Hepatocyte (in vitro differentiated cells): Measurements from ENCODE around the gene CCDC102A. TPM values are rescaled to one million over a fixed set of nuclear protein-coding genes. Genes with fewer than 3 reads are reported as not detected.

Experiments used
- DNase-seq: peaks from one replicate; pipeline ENCODE4 v3.0.0-alpha.2; 2016; ENCODE audit warnings: low spot score
- H2AFZ ChIP-seq: fragments of 200-600 bp; sonication (generic); 2 replicates; pipeline ENCODE4 v1.6.0; 2016; ENCODE audit warnings: antibody characterized with exemption, mild to moderate bottlenecking
- H3K27ac ChIP-seq: fragments of 200-600 bp; sonication (generic); 2 replicates; pipeline ENCODE4 v1.5.1; 2016; ENCODE audit warnings: mild to moderate bottlenecking
- H3K27me3 ChIP-seq: fragments of 200-600 bp; sonication (generic); 2 replicates; pipeline ENCODE4 v1.6.1; 2016
- H3K36me3 ChIP-seq: fragments of 200-600 bp; sonication (generic); replicated peaks from 2 replicates; pipeline ENCODE4 v1.5.1; 2016; ENCODE audit warnings: low read depth; ENCODE audit not compliant: insufficient read depth
- H3K4me1 ChIP-seq: fragments of 200-600 bp; sonication (generic); 2 replicates; pipeline ENCODE4 v1.5.1; 2016; ENCODE audit warnings: mild to moderate bottlenecking, moderate library complexity; ENCODE audit not compliant: insufficient read depth
- H3K4me2 ChIP-seq: fragments of 200-600 bp; sonication (generic); 2 replicates; pipeline ENCODE4 v1.6.0; 2016
- H3K4me3 ChIP-seq: fragments of 200-600 bp; sonication (generic); 2 replicates; pipeline ENCODE4 v1.5.1; 2016; ENCODE audit warnings: mild to moderate bottlenecking
- H3K79me2 ChIP-seq: fragments of 200-600 bp; sonication (generic); 2 replicates; pipeline ENCODE4 v1.6.0; 2017; ENCODE audit warnings: mild to moderate bottlenecking
- H3K9me2 ChIP-seq: fragments of 200-600 bp; sonication (generic); replicated peaks from 2 replicates; pipeline ENCODE4 v1.6.0; 2017; ENCODE audit warnings: mild to moderate bottlenecking; ENCODE audit not compliant: insufficient read depth
- H3K9me3 ChIP-seq: fragments of 200-600 bp; sonication (generic); 2 replicates; pipeline ENCODE4 v1.5.1; 2016; ENCODE audit warnings: low read depth, mild to moderate bottlenecking
- H4K20me1 ChIP-seq: fragments of 200-600 bp; sonication (generic); 2 replicates; pipeline ENCODE4 v1.6.0; 2016; ENCODE audit warnings: mild to moderate bottlenecking; ENCODE audit not compliant: insufficient read depth, poor library complexity, severe bottlenecking
- CTCF ChIP-seq: fragments of 200-600 bp; sonication (generic); IDR thresholded peaks from 2 replicates; pipeline ENCODE4 v1.5.1; 2016; ENCODE audit warnings: antibody characterized with exemption, mild to moderate bottlenecking; ENCODE audit not compliant: poor library complexity
- EZH2 ChIP-seq: fragments of 200-600 bp; sonication (generic); IDR thresholded peaks from 2 replicates; pipeline ENCODE4 v1.6.1; 2016; ENCODE audit warnings: antibody characterized with exemption, mild to moderate bottlenecking, borderline replicate concordance
- EZH2phosphoT487 ChIP-seq: fragments of 200-600 bp; sonication (generic); IDR thresholded peaks from one replicate; pipeline ENCODE4 v1.6.1; 2018; ENCODE audit warnings: antibody characterized with exemption, mild to moderate bottlenecking, low read depth, moderate library complexity; ENCODE audit not compliant: unreplicated experiment, severe bottlenecking
- WGBS: methylation state at CpG from one replicate; pipeline ENCODE4 v1.1.6; 2016; ENCODE audit warnings: low lambda C conversion rate; ENCODE audit errors: missing lambda C conversion rate; 5-methylcytosine and 5-hydroxymethylcytosine counted together
- polyA plus RNA-seq: library from polyadenylated mRNA; unstranded; fragments of >200 nt; fragmentation: Nextera tagmentation; extraction: Ambion mirVana; gene quantifications from 2 replicates; pipeline ENCODE4 v1.2.1, GENCODE V29; 2016
- total RNA-seq: library from RNA; depleted of rRNA; stranded (reverse); fragments of >200 nt; gene quantifications from 2 replicates; pipeline ENCODE4 v1.2.3, GENCODE V29; 2014

The CCDC102A gene
- total and polyA plus RNA-seq, 2 experiments from 2014 or later, result 11.4 to 17.2 TPM

DNA sequence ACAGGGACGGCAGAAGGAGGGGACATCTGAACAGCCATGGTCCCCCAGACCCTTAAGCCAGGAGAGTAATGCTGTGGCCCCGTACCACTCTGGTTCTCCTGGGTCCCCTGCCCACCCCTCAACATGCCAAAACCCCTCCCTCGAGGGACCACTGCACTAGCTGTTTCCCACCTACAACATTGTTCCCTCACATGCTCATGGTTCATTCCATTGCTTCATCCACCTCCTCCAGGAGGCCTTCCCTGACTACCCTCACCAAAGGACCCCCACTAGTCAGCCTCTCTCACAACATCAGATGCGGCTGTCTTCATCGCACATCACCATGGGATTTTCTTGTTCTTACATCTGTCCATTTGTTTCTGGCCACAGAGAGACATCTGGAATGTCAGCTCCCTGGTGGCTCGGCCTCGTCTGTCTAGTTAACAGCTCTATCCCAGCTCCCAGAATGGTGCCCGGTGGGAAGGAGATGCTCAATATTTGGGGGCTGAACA lies 51.8 kb downstream of the CCDC102A start:
- no peaks in the 10 kb centered on the region for H4K20me1 ChIP-seq
- H3K9me3 ChIP-seq, result no peaks in the 10 kb centered on the region
- H3K4me3 ChIP-seq, result no peak overlapping the region
- TF ChIP-seq EZH2 (no peak), EZH2phosphoT487 (no peak), CTCF (no peak)
- peaks cover 57% of the 10 kb centered on the region for H3K79me2 ChIP-seq
- H3K9me2 ChIP-seq, result no peaks in the 10 kb centered on the region
- H3K36me3 ChIP-seq, result no peaks in the 10 kb centered on the region
- no peak overlapping the region for H2AFZ ChIP-seq
- H3K27ac ChIP-seq, result peak overlapping the region; percentile 92
- peak overlapping the region; percentile 95 for H3K4me2 ChIP-seq
- H3K4me1 ChIP-seq, result peaks cover 56% of the 10 kb centered on the region
- H3K27me3 ChIP-seq, result no peaks in the 10 kb centered on the region
- WGBS, result 71% methylated on average over 8 of the region's 8 CpGs
- DNase-seq, result no peak

- Histone ChIP-seq H3K27ac (peak overlapping the region; percentile 92), H3K4me3 (no peak overlapping the region)
Measured at GRCh38 chr16:57483725-57484514, 52.5 kb downstream of the CCDC102A start.

DNA sequence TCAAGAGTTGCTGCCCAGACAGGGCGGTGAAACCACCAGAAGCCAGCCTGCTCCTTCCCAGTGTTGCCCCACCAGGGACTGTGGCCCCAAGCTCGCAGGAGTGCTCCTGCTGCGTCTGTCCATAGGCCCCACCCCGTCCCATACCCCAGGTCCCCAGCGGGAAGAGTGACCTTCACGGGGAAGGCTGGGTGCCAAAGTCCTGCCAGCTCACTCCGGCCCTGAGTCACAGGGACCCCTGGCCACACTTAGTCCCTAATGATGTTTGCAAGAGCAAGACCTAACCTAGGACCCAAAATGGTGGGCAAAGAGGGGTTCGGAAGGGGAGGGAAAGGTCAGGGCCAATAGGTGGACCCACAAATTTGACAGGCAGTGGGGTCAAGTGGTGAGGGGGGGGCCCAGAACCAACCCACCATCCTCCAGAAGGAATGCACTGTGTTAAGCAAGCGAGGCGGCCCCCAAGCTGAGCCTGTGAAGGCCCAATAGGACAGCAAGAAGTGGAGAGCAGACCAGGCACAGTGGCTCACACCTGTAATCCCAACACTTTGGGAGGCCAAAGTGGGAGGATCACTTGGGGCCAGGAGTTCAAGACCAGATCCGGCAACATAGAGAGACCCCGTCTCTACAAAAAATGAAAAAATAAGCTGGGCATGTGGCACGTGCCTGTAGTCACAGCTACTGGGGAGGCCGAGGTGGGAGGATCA lies 53.4 kb downstream of the CCDC102A start:
- peaks cover 8% of the 10 kb centered on the region for H4K20me1 ChIP-seq
- no peaks in the 10 kb centered on the region for H3K36me3 ChIP-seq
- H3K9me3 ChIP-seq, result no peaks in the 10 kb centered on the region
- DNase-seq, result peak; percentile 71
- no peaks in the 10 kb centered on the region for H3K9me2 ChIP-seq
- H2AFZ ChIP-seq, result no peak overlapping the region
- H3K27ac ChIP-seq, result peak overlapping the region; percentile 92
- H3K27me3 ChIP-seq, result no peaks in the 10 kb centered on the region
- H3K79me2 ChIP-seq, result peaks cover 73% of the 10 kb centered on the region
- peak overlapping the region; percentile 95 for H3K4me2 ChIP-seq
- TF ChIP-seq CTCF (no peak), EZH2phosphoT487 (no peak), EZH2 (no peak)
- H3K4me3 ChIP-seq, result no peak overlapping the region
- WGBS, result 72% methylated on average over 14 of the region's 14 CpGs
- peaks cover 71% of the 10 kb centered on the region for H3K4me1 ChIP-seq

More at GRCh38 chr16:57483725-57484514, 52.5 kb downstream of the CCDC102A start:
- Histone ChIP-seq H3K9me2 (no peaks in the 10 kb centered on the region), H3K36me3 (no peaks in the 10 kb centered on the region), H4K20me1 (no peaks in the 10 kb centered on the region), H3K4me1 (peaks cover 62% of the 10 kb centered on the region), H3K9me3 (no peaks in the 10 kb centered on the region), H2AFZ (no peak overlapping the region), H3K27me3 (no peaks in the 10 kb centered on the region), H3K4me2 (peak overlapping the region; percentile 95), H3K79me2 (peaks cover 64% of the 10 kb centered on the region)
- DNase-seq, result peak; percentile 65
- no peak for TF ChIP-seq EZH2phosphoT487
- no peak for TF ChIP-seq EZH2
- 36% methylated on average over 15 of the region's 19 CpGs for WGBS

- H3K79me2 ChIP-seq, result peaks cover 85% of the 10 kb centered on the region
- H3K4me3 ChIP-seq, result no peak overlapping the region
- H3K9me3 ChIP-seq, result no peaks in the 10 kb centered on the region
- peaks cover 78% of the 10 kb centered on the region for H3K4me1 ChIP-seq
- H3K27ac ChIP-seq, result peak overlapping the region; percentile 93
- WGBS, result 93% methylated on average over 4 of the region's 4 CpGs
- no peaks in the 10 kb centered on the region for H3K9me2 ChIP-seq
- H2AFZ ChIP-seq, result no peak overlapping the region
- TF ChIP-seq EZH2 (no peak), EZH2phosphoT487 (no peak), CTCF (no peak)
- no peak for DNase-seq
- no peak overlapping the region for H3K4me2 ChIP-seq
- no peaks in the 10 kb centered on the region for H3K36me3 ChIP-seq
- peaks cover 21% of the 10 kb centered on the region for H4K20me1 ChIP-seq
- no peaks in the 10 kb centered on the region for H3K27me3 ChIP-seq
Measured at GRCh38 chr16:57481421-57481820, 55.0 kb downstream of the CCDC102A start.
